Bladder microvascular endothelial cell (primary cell): Measurements from ENCODE around the gene OR10H5. TPM values are rescaled to one million over a fixed set of nuclear protein-coding genes. Genes with fewer than 3 reads are reported as not detected.

Source experiments
- total RNA-seq: library from RNA; depleted of rRNA; stranded (reverse); fragments of >200 nt; gene quantifications from 2 replicates; pipeline ENCODE4 v1.2.3, GENCODE V29; 2014

Gene OR10H5
- total RNA-seq: not detected in 2 replicates

GRCh38 chr19:15787611-15788155, at the start of gene OR10H5:
Gene OR10H5 (plus strand): TSS chr19:15787661. CDS start chr19:15794049, 6,388 bp downstream.

DNA sequence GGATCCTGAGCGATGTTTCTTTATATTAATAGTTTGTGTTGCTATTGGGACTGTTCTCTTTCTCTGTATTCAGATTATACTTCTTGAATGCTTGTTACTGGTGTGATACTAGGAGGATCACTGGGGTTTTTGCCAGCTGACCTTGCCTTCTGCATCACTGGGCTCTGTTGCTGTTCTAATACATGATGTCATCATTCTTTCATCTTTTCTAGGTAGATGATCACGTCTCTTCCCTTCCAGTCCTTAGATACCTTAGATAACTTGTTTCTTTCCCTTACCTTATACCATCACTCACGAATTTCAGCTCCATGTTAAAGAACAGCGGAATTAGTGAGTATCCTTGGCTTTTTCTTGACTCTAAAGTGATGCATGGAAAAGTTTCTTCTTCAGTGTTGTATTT, 49.7 kb upstream of the OR10H5 start, which contains the start of gene OR10H3:
Gene OR10H3, plus strand, starts transcription at position 264 of the 400 bp plus-strand sequence. CDS start 3,408 bp downstream, outside the sequence.

DNA sequence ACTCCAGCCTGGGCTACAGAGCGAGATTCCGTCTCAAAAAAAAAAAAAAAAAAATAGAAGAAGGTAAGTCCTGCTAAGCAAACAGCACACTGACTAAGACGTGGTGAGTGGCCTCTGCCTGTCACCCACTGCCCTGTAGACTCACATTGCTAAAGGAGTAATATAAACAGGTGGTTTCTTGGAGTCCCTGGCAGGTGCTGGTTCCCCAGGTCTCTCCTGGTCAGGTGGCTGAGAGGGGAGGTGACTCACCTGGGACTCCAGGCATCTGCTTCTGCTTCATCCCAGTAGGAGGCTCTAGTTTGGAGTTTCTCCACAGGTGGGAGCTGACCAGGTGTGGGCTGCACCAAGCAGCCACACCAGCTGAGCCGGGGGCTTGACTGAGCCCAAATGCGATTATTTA, 27.8 kb downstream of the OR10H5 start, which contains the start of gene OR10H1:
Gene OR10H1, minus strand, starts transcription at position 359 of the 400 bp plus-strand sequence. CDS start 7,627 bp downstream, outside the sequence.

Other genes with a start within 250 kb of the OR10H5 start
- not detected in 2 replicates for gene CYP4F8, start 172.4 kb upstream of the OR10H5 start, total RNA-seq
- gene CYP4F3, start 146.8 kb upstream of the OR10H5 start, total RNA-seq: not detected in 2 replicates
- not detected in 2 replicates for gene CYP4F12, start 114.6 kb upstream of the OR10H5 start, total RNA-seq
- gene OR10H2, start 59.6 kb upstream of the OR10H5 start, total RNA-seq: not detected in 2 replicates
- gene OR10H3, start 49.7 kb upstream of the OR10H5 start, total RNA-seq: not detected in 2 replicates
- gene OR10H1, start 28.0 kb downstream of the OR10H5 start, total RNA-seq: not detected in 2 replicates
- gene CYP4F2, start 110.4 kb downstream of the OR10H5 start, total RNA-seq: under 0.01 TPM in 1 of 2 replicates, not detected in the other
- not detected in 2 replicates for gene CYP4F11, start 146.9 kb downstream of the OR10H5 start, total RNA-seq
- gene OR10H4, start 161.3 kb downstream of the OR10H5 start, total RNA-seq: not detected in 2 replicates